IPS-15b (cell line): ENCODE results near the gene DERA.
"Not testable (repeated sequence)": the region's sequence is repeated elsewhere in the genome, so short reads cannot be mapped to it uniquely, and the experiment has no call there.

Experiments used
- H3K27me3 ChIP-seq: one replicate; pipeline ENCODE4 v1.6.1; 2013; ENCODE audit warnings: low read length; ENCODE audit not compliant: control insufficient read depth, insufficient read depth
- H3K36me3 ChIP-seq: one replicate; pipeline ENCODE4 v1.6.1; 2013; ENCODE audit warnings: low read length; ENCODE audit not compliant: control insufficient read depth, insufficient read depth
- H3K4me1 ChIP-seq: one replicate; pipeline ENCODE4 v1.6.1; 2013; ENCODE audit warnings: mild to moderate bottlenecking, low read length; ENCODE audit not compliant: control insufficient read depth, insufficient read depth
- H3K4me3 ChIP-seq: one replicate; pipeline ENCODE4 v1.5.1; 2013; ENCODE audit warnings: low read depth, low read length
- H3K9ac ChIP-seq: one replicate; pipeline ENCODE4 v1.6.1; 2013; ENCODE audit warnings: low read depth, mild to moderate bottlenecking, low read length
- H3K9me3 ChIP-seq: one replicate; pipeline ENCODE4 v1.6.1; 2013; ENCODE audit warnings: mild to moderate bottlenecking, low read length; ENCODE audit not compliant: control insufficient read depth, insufficient read depth

The DERA gene

DNA sequence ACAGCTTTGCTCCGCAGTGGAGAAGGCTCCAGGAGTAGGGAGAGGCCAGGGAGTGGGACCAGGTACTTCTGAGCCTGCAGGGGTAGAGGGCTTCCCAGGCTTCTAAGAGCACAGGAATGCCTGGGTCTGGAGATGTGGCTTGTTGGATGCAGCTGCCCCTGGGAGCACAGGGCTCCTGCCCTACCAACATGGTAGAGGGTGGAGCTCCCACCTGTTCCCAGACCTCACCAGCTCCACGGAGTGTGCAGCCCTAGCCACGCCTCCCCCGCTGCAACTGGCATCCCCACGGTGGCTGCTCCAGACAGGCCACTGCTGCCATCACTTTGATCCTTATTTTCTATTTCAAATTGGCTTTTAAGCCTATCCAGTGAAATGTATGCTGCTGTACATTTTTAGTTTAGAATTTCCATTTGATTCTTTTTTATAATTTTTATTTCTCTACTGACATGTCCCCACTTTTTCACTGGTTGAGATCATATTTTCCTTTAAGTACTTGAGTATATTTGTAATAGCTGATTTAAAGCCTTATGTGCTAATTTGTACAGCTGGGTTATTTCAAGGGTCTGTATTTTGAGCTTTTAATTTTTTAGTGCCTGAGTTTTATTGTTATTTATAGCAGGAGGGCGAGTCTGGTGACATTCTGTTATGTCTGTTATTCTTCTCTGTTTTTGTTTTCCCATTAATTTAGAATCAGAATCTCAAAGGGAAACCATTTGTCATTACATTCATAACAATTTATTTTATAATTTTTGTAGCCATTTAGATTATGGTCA lies 78.0 kb downstream of the DERA start:
- no peaks in the 10 kb centered on the region for H3K9me3 ChIP-seq
- H3K27me3 ChIP-seq: no peaks in the 10 kb centered on the region
- no peak overlapping the region for H3K4me3 ChIP-seq
- H3K9ac ChIP-seq: no peak overlapping the region
- no peaks in the 10 kb centered on the region for H3K4me1 ChIP-seq
- H3K36me3 ChIP-seq: no peaks in the 10 kb centered on the region

DNA sequence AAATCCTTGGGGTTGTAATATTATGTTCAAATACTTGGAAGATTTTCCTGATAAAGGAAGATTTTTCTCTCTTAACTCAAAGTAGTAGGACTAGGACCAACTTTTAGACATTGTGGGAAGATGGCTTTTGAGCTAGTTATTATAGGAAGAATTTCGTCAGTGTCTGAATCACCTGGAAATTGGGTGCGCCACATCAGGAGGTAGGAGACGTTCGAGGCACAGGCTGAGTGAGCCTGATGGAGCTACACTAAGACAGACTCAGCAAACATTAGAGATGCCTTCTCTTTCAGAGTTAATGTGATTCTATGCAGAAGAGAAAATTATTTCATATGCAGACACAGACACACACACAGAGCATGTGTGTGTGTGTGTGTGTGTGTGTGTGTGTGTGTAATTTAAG lies 84.7 kb downstream of the DERA start:
- Histone ChIP-seq H3K36me3 (no peaks in the 10 kb centered on the region), H3K9ac (no peak overlapping the region), H3K4me1 (no peaks in the 10 kb centered on the region), H3K9me3 (no peaks in the 10 kb centered on the region), H3K4me3 (no peak overlapping the region), H3K27me3 (no peaks in the 10 kb centered on the region)

DNA sequence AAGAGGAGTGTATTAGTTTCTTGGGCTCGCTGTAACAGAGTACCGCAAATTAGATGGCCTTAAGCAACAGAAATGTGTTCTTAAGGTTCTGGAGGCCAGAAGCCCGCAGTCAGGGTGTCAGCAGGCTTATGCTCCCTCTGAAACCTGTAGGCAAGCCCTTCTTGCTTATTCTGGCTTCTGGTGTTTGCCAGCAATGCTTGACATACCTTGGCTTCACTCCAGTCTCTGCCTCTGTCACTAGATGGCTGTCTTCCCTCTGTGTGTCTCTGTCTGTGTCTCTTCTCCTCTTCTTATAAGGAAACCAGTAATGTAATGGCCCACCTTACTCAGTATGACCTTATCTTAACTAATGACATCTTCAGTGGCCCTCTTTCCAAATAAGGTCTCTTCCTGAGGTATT lies 85.1 kb downstream of the DERA start:
- Histone ChIP-seq H3K4me1 (no peaks in the 10 kb centered on the region), H3K36me3 (no peaks in the 10 kb centered on the region), H3K27me3 (no peaks in the 10 kb centered on the region), H3K9me3 (no peaks in the 10 kb centered on the region), H3K4me3 (no peak overlapping the region), H3K9ac (no peak overlapping the region)

DNA sequence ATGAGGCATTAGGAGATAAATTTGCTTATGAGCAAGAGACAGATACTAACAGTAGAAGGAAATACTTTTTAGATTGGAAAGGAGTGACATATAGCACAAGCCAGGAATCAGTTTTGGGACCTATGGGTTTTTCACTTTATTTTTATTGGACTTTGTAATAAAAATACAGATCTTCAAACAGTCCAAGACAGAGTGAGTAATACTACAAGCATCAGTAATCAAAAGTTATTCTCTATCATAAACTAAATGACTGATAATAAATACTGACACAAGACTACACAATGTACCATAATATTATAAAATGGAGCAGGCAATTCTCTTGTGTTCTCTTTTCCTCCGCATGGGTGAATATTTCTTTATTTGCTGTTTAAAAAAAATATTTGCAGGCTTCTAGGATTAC lies 85.8 kb downstream of the DERA start:
- Histone ChIP-seq H3K36me3 (no peaks in the 10 kb centered on the region), H3K9me3 (no peaks in the 10 kb centered on the region), H3K4me1 (no peaks in the 10 kb centered on the region), H3K27me3 (no peaks in the 10 kb centered on the region), H3K9ac (no peak overlapping the region), H3K4me3 (no peak overlapping the region)

DNA sequence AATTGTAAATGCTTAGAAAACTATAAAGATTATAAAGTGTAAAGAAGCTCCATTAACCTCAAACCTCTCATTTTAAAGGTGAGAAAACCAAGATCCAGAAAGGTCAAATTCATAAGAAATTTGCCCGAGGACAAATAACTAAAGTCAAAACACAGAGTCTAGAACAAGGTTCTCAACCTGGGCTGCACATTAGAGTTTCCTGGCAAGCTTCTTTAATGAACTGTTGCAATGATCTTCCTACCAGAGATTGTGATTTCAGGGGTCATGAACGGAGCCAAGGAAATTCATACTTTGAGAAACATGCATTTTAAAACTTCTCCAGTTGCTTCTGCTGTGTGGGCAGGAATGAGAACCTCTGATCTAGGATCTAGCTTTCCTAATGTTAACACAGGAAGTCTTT lies 86.8 kb downstream of the DERA start:
- Histone ChIP-seq H3K9ac (no peak overlapping the region), H3K36me3 (no peaks in the 10 kb centered on the region), H3K4me3 (no peak overlapping the region), H3K27me3 (no peaks in the 10 kb centered on the region), H3K9me3 (no peaks in the 10 kb centered on the region), H3K4me1 (no peaks in the 10 kb centered on the region)

DNA sequence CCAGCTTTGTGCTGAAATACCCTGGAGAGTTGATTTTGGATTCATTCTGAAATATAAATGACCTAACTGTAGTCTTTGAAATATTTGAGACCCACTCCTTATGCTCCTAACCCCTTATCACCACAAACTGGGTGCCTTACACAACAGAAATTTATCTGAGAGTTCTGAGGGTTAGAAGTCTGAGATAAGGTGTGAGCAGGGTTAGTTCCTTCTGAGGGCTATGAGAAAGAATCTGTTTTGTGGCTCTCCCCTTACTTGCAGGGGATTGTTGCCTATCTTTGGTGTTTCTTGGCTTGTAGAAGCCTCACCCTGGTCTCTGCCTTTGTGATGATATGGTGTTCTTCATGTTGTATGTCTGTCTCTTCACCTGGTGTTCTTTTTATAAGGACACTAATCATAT lies 91.7 kb downstream of the DERA start:
- H3K4me3 ChIP-seq: no peak overlapping the region
- no peaks in the 10 kb centered on the region for H3K27me3 ChIP-seq
- no peaks in the 10 kb centered on the region for H3K4me1 ChIP-seq
- H3K9me3 ChIP-seq: no peaks in the 10 kb centered on the region
- no peaks in the 10 kb centered on the region for H3K36me3 ChIP-seq
- H3K9ac ChIP-seq: no peak overlapping the region

DNA sequence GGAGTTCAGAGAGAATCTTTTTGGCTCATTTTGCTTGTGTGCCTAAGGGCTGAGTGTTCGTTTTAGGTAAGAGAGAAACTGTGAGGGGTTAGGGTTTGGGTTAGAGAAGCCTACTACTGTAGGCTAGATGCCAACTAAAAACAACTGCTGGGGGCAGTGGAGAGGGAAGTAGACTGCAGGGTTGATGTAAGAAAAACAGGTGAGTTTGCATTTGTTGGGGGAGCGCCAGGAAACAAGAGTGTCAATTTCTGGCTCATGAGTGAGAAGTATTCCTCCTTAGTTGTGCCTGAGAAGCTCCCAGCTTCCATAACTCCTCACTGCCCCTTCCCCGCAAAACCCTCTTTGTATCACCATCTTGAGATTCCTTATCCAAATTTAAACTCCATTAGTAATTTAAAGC lies 92.3 kb downstream of the DERA start:
- no peaks in the 10 kb centered on the region for H3K9me3 ChIP-seq
- no peak overlapping the region for H3K4me3 ChIP-seq
- no peaks in the 10 kb centered on the region for H3K36me3 ChIP-seq
- H3K9ac ChIP-seq: no peak overlapping the region
- no peaks in the 10 kb centered on the region for H3K27me3 ChIP-seq
- no peaks in the 10 kb centered on the region for H3K4me1 ChIP-seq

DNA sequence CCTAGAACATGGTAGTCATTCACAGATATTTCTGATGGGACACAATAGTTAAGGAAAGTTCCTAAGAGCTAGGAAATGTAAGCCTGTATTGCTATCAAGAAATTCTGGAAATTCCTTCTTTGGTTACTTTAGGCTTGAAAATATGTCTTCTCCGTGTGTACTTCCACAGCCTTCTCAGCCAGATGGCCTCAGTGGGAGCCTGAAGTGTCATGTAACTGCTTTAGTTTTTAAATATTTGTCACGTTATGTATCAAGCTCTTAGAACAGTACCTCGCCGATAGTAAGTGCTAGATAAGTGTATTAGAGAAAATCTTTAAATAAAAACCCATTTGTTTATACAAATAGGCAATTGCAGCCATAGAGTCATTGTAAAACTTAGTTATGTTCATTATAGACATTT lies 95.6 kb downstream of the DERA start:
- no peaks in the 10 kb centered on the region for H3K36me3 ChIP-seq
- H3K9me3 ChIP-seq: no peaks in the 10 kb centered on the region
- no peak overlapping the region for H3K4me3 ChIP-seq
- no peaks in the 10 kb centered on the region for H3K27me3 ChIP-seq
- H3K9ac ChIP-seq: no peak overlapping the region
- no peaks in the 10 kb centered on the region for H3K4me1 ChIP-seq

DNA sequence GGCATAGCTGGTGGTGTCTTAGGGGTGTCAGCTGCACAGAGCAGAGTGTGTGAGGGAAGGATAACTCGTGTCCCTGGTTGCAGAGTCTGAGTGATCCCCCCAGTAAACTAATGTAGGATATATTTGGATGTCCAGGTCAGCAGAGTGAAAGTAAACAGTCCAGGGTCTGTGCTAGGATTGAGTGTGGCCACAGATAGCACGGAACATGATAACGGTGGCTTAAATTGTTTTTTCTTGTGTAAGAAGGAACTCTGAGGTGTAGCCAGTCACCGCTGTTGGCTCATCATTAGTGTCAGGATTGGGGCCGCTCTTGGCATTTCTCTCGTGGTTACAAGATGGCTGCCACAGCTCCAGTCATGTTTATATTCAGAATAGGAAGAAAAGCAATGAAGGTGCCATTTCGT lies 97.3 kb downstream of the DERA start:
- no peak overlapping the region for H3K4me3 ChIP-seq
- no peaks in the 10 kb centered on the region for H3K4me1 ChIP-seq
- no peaks in the 10 kb centered on the region for H3K9me3 ChIP-seq
- no peaks in the 10 kb centered on the region for H3K36me3 ChIP-seq
- H3K9ac ChIP-seq: no peak overlapping the region
- H3K27me3 ChIP-seq: no peaks in the 10 kb centered on the region

DNA sequence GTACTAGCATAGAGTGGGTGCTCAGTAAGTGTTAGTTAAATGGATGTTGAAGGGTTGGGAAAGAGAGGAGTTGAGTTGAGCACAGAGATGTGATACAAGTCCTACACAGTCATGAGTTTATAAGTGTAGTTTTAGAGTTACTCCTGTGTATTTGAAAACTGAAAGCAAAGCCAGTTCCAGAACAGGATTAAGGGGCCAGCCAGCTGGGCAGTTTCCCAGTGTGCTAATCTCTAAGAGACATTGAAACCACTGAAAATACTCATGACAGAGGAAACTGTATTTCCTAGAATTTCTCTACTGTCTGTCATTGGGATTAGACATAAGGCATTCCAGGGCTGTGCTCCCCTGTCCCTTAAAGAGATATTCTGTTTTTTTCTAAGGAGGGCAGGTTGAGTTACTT lies 101.0 kb downstream of the DERA start:
- H3K4me1 ChIP-seq: no peaks in the 10 kb centered on the region
- H3K9me3 ChIP-seq: no peaks in the 10 kb centered on the region
- H3K36me3 ChIP-seq: peaks cover 2% of the 10 kb centered on the region
- H3K9ac ChIP-seq: no peak overlapping the region
- no peaks in the 10 kb centered on the region for H3K27me3 ChIP-seq
- no peak overlapping the region for H3K4me3 ChIP-seq

DNA sequence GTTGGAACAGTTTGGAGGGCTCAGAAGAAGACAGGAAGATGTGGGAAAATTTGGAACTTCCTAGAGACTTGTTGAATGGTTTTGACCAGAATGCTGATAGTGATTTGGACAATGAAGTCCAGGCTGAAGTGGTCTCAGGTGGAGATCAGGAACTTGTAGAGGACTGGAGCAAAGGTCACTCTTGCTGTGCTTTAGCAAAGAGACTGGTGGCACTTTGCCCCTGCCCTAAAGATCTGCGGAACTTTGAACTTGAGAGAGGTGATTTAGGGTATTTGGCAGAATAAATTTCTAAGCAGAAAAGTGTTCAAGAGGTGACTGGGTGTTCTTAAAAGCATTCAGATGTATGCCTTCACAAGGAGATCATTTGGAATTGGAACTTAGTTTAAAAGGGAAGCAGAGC lies 102.6 kb downstream of the DERA start:
- not testable (repeated sequence) for H3K4me3 ChIP-seq, H3K9me3 ChIP-seq, H3K27me3 ChIP-seq, H3K9ac ChIP-seq, H3K36me3 ChIP-seq, H3K4me1 ChIP-seq

DNA sequence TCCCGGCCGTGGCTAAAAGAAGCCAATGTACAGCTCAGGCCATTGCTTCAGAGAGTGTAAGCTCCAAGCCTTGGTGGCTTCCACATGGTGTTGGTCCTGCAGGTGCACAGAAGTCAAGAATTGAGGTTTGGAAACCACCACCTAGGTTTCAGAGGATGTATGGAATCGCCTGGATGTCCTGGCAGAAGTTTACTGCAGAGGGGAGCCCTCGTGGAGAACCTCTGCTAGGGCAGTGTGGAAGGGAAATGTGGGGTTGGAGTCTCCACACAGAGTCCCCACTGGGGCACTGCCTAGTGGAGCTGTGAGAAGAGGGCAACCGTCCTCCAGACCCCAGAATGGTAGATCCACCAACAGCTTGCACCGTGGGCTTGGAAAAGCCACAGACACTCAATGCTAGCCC lies 103.3 kb downstream of the DERA start:
- H3K9me3 ChIP-seq, H3K4me3 ChIP-seq, H3K36me3 ChIP-seq: not testable (repeated sequence)

More for the DNA sequence above, 103.3 kb downstream of the DERA start:
- H3K9ac ChIP-seq, H3K4me1 ChIP-seq, H3K27me3 ChIP-seq: not testable (repeated sequence)
